Fibroblast of mammary gland (primary cell): ENCODE results near the gene ACADSB.
A peak's percentile ranks its signal among the peaks of the same experiment; 100 is the strongest.

Experiments used
- DNase-seq: peaks from one replicate; pipeline ENCODE4 v3.0.0-alpha.2; 2010; ENCODE audit warnings: low read depth
- H3K4me3 ChIP-seq: 2 replicates; pipeline ENCODE4 v1.5.1; 2011; ENCODE audit warnings: low read depth, mild to moderate bottlenecking, low read length, moderate library complexity; ENCODE audit not compliant: control insufficient read depth
- CTCF ChIP-seq: conservative IDR thresholded peaks from 2 replicates; pipeline ENCODE4 v1.5.1; 2011; ENCODE audit warnings: low read depth, low read length, inconsistent platforms; ENCODE audit not compliant: control insufficient read depth, insufficient read depth

Gene ACADSB

GRCh38 chr10:122990278-122990677 lies 18.5 kb upstream of the ACADSB start:
- H3K4me3 ChIP-seq: no peak overlapping the region
- DNase-seq: peak; percentile 62
- TF ChIP-seq CTCF: no peak

- no peak overlapping the region for H3K4me3 ChIP-seq
- DNase-seq: no peak
- no peak for TF ChIP-seq CTCF
Observed at GRCh38 chr10:122992031-122992585, 16.7 kb upstream of the ACADSB start.

GRCh38 chr10:122993797-122994336 lies 14.9 kb upstream of the ACADSB start:
- no peak for DNase-seq
- no peak for TF ChIP-seq CTCF
- H3K4me3 ChIP-seq: no peak overlapping the region

- no peak for TF ChIP-seq CTCF
- no peak for DNase-seq
- H3K4me3 ChIP-seq: no peak overlapping the region
Observed at GRCh38 chr10:122995936-122996335, 12.9 kb upstream of the ACADSB start.

GRCh38 chr10:122997864-122998263 lies 10.9 kb upstream of the ACADSB start:
- no peak for TF ChIP-seq CTCF
- H3K4me3 ChIP-seq: no peak overlapping the region
- DNase-seq: no peak

GRCh38 chr10:122998360-122998917 lies 10.4 kb upstream of the ACADSB start:
- no peak for TF ChIP-seq CTCF
- H3K4me3 ChIP-seq: no peak overlapping the region
- DNase-seq: no peak
